Regular cardiac myocyte (primary cell): ENCODE results near the gene RAB12. TPM values are rescaled to one million over a fixed set of nuclear protein-coding genes. Genes with fewer than 3 reads are reported as not detected.

ENCODE experiments used
- total RNA-seq: library from RNA; depleted of rRNA; stranded (reverse); fragments of >200 nt; gene quantifications from 2 replicates; pipeline ENCODE4 v1.2.3, GENCODE V29; 2014

RAB12 gene
- total RNA-seq: 67.3 and 76.4 TPM in 2 replicates

GRCh38 chr18:8608795-8609658 lies at the start of gene RAB12:
RAB12 (plus strand) TSS chr18:8609437; CDS start chr18:8609440, 3 bp downstream.

Other genes starting within 250 kb of the RAB12 start
- gene MTCL1, start 96.1 kb downstream of the RAB12 start, total RNA-seq: 21.7 and 25.1 TPM in 2 replicates